ENCODE results near the gene CAPN11. TPM values are rescaled to one million over a fixed set of nuclear protein-coding genes. Genes with fewer than 3 reads are reported as not detected.

Gene CAPN11
- total RNA-seq, 1 experiment from 2014 or later: not detected

GRCh38 chr6:44120692-44121443, 37.8 kb upstream of the CAPN11 start:
- Histone ChIP-seq H3K4me3 (replicated peaks in 1 of 2; ENCODE audit: low read depth in 1 of 2, low read length in 2 of 2) (no peak overlapping the region), H3K27ac (ENCODE audit: low read depth, low read length) (no peak overlapping the region), H2AFZ (ENCODE audit: low read depth, low read length, poor library complexity, severe bottlenecking) (no peak overlapping the region), H3K27me3 (ENCODE audit: insufficient read depth, low read length) (no peaks in the 10 kb centered on the region), H4K20me1 (ENCODE audit: insufficient read depth) (peaks cover 29% of the 10 kb centered on the region), H3K9me3 (ENCODE audit: control insufficient read depth in 1 of 2, insufficient read depth in 1 of 2, low read depth in 1 of 2, low read length in 2 of 2) (no peaks in the 10 kb centered on the region), H3K4me1 (ENCODE audit: control insufficient read depth in 1 of 2, insufficient read depth in 2 of 2, low read length in 2 of 2) (peaks cover 7 to 27% of the 10 kb centered on the region in 2 experiments; a peak in 3 of 4 replicates), H3K9ac (ENCODE audit: low read length) (no peak overlapping the region), H3K9me2 (ENCODE audit: insufficient read depth) (no peaks in the 10 kb centered on the region), H3K79me2 (ENCODE audit: insufficient read depth, low read length) (peaks cover 100% of the 10 kb centered on the region), H3K36me3 (ENCODE audit: control insufficient read depth in 1 of 2, insufficient read depth in 2 of 2, low read length in 2 of 2) (peaks cover 0 to 12% of the 10 kb centered on the region in 2 experiments; a peak in 1 of 4 replicates), H3K4me2 (ENCODE audit: low read length) (no peak overlapping the region)
- no TSS peak for BruUV-seq (replicated peaks)
- intact Hi-C loops (cut with micrococcal nuclease): no loop called here
- ChIA-PET POLR2A (no interaction called here), RAD21 (ENCODE audit: low non-redundant PET in 1 of 2, low total read pairs in 2 of 2, uncharacterized antibody in 2 of 2, unreplicated experiment in 2 of 2) (no interaction called here), CTCF (no interaction called here)
- TF ChIP-seq TCF7L2 (IDR thresholded peaks at IDR 0.05; ENCODE audit: borderline replicate concordance, extremely low read depth, insufficient read depth, insufficient read length) (no peak), CTCF (IDR thresholded peaks at IDR 0.05 in 2 of 3, conservative IDR thresholded peaks at IDR 0.05 in 1 of 3; ENCODE audit: borderline replicate concordance in 1 of 3, insufficient read depth in 1 of 3, low read depth in 2 of 3, low read length in 2 of 3) (no peak), JUND (IDR thresholded peaks at IDR 0.05) (no peak), YY1 (IDR thresholded peaks at IDR 0.05; ENCODE audit: extremely low read depth, insufficient replicate concordance, low read depth, low read length) (no peak), POLR2AphosphoS5 (IDR thresholded peaks at IDR 0.05; ENCODE audit: low read depth, low read length) (no peak), ATF3 (IDR thresholded peaks at IDR 0.05) (no peak), EZH2 (IDR thresholded peaks at IDR 0.05) (no peak), POLR2A (IDR thresholded peaks at IDR 0.05; ENCODE audit: borderline replicate concordance, extremely low read depth, insufficient read depth, insufficient read length) (no peak), SP1 (IDR thresholded peaks at IDR 0.05; ENCODE audit: low read depth) (no peak), EZH2phosphoT487 (IDR thresholded peaks at IDR 0.05; ENCODE audit: borderline replicate concordance) (no peak)
- TF ChIP-seq, protein P1, sequence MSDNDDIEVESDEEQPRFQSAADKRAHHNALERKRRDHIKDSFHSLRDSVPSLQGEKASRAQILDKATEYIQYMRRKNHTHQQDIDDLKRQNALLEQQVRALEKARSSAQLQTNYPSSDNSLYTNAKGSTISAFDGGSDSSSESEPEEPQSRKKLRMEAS (IDR thresholded peaks at IDR 0.05): no peak
- DNase-seq (ENCODE audit: low read depth, low spot score) (no peak), ATAC-seq (no peak)

Measured in HCT116 (cell line).